ENCODE data around the gene PDE4D. TPM values are rescaled to one million over a fixed set of nuclear protein-coding genes. Genes with fewer than 3 reads are reported as not detected.

PDE4D gene
- total and polyA plus RNA-seq, 3 donors from 2014 or later = 7.8 to 13.9 (median 8.7) TPM

GRCh38 chr5:59354811-59355210 is 538.7 kb downstream of the PDE4D start:
- H3K9me3 ChIP-seq = no peaks in the 10 kb centered on the region
- H3K27ac ChIP-seq = no peak overlapping the region
- WGBS, 2 donors = 86 to 87% methylated on average over 1 of the region's 1 CpG
- no peak for TF ChIP-seq POLR2A (IDR thresholded peaks at IDR 0.05)
- no peak for TF ChIP-seq CTCF (IDR thresholded peaks at IDR 0.05)
- intact Hi-C loops (cut with DNase I; ENCODE audit: low total_unique reads) = no loop called here
- DNase-seq = no peak
- H3K36me3 ChIP-seq (ENCODE audit: low read depth, missing control alignments) = no peaks in the 10 kb centered on the region
- H3K4me1 ChIP-seq = peaks cover 6% of the 10 kb centered on the region
- no peaks in the 10 kb centered on the region for H3K27me3 ChIP-seq
- no peak overlapping the region for H3K4me3 ChIP-seq

DNA sequence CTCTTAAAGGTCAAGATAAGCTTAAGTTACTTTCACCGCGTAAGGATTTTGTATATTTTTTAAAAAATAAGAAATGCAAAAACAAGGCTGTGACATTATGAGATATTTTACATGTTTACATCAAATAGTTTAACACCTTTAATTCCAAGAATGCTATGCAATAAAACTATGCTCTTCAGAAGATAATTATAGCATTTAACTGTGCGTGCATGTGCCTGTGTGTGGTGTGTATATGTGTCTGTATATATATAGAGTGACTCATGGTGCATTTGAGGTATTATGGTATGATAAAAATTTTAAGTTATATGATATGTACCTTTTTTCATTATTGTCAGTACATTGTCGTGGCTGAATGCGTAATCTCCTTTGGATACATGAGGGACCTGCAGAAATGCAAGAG is 539.3 kb downstream of the PDE4D start:
- 83 to 86% methylated on average over 5 of the region's 5 CpGs for WGBS, 2 donors
- intact Hi-C loops (cut with DNase I; ENCODE audit: low total_unique reads) = no loop called here
- Histone ChIP-seq H3K4me1 (peaks cover 6% of the 10 kb centered on the region), H3K36me3 (ENCODE audit: low read depth, missing control alignments) (no peaks in the 10 kb centered on the region), H3K27ac (no peak overlapping the region), H3K27me3 (no peaks in the 10 kb centered on the region), H3K4me3 (no peak overlapping the region), H3K9me3 (no peaks in the 10 kb centered on the region)
- DNase-seq = no peak
- no peak for TF ChIP-seq CTCF (IDR thresholded peaks at IDR 0.05)
- no peak for TF ChIP-seq POLR2A (IDR thresholded peaks at IDR 0.05)

DNA sequence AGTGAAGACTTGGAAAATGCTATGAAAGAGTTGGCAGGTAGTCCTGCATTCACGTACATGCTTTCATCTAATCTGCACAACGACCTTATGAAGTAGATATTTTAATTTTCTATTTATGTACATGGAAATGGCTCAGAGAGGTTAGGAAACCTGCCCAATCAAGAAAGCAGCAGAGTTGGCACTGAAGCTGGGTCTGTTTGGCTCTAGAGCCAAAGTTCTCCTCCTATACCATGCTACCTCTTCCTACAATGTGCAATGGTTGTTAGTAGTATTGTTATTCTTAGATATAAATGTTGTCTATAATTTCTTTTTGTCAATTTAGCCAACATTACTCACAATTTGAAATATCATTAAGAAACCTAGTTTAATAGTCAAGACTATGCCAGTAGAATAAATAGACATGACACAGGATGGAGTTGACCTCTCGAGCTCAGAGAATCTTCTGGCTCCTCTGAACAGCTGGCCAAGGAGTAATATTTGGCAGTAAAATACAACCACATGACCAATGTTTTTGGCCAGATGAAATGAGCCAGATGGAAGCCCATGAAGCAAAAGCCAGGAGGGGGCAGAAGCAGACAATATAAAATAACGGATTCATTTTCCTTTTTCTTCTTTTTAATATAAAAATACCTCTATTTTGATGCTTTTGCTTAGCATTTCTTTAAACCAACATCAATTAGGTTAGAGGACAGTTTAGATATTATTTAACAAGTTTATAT is 542.3 kb downstream of the PDE4D start:
- no peak for TF ChIP-seq CTCF (IDR thresholded peaks at IDR 0.05)
- no peak for TF ChIP-seq POLR2A (IDR thresholded peaks at IDR 0.05)
- intact Hi-C loops (cut with DNase I; ENCODE audit: low total_unique reads) = no loop called here
- H3K36me3 ChIP-seq (ENCODE audit: low read depth, missing control alignments) = no peaks in the 10 kb centered on the region
- no peaks in the 10 kb centered on the region for H3K4me1 ChIP-seq
- no peak overlapping the region for H3K4me3 ChIP-seq
- H3K27me3 ChIP-seq = no peaks in the 10 kb centered on the region
- WGBS, 2 donors = 28 to 37% methylated on average over 4 of the region's 4 CpGs
- no peak overlapping the region for H3K27ac ChIP-seq
- no peaks in the 10 kb centered on the region for H3K9me3 ChIP-seq
- DNase-seq = peak; percentile 32

- intact Hi-C loops (cut with DNase I; ENCODE audit: low total_unique reads) = no loop called here
- no peaks in the 10 kb centered on the region for H3K9me3 ChIP-seq
- no peaks in the 10 kb centered on the region for H3K4me1 ChIP-seq
- no peak overlapping the region for H3K4me3 ChIP-seq
- no peaks in the 10 kb centered on the region for H3K27me3 ChIP-seq
- no peak overlapping the region for H3K27ac ChIP-seq
- DNase-seq = no peak
- no peaks in the 10 kb centered on the region for H3K36me3 ChIP-seq (ENCODE audit: low read depth, missing control alignments)
- no peak for TF ChIP-seq POLR2A (IDR thresholded peaks at IDR 0.05)
- TF ChIP-seq CTCF (IDR thresholded peaks at IDR 0.05) = no peak
Observed at GRCh38 chr5:59348189-59348588, 545.3 kb downstream of the PDE4D start.

GRCh38 chr5:59346982-59347381 is 546.5 kb downstream of the PDE4D start:
- Histone ChIP-seq H3K4me3 (no peak overlapping the region), H3K4me1 (no peaks in the 10 kb centered on the region), H3K36me3 (ENCODE audit: low read depth, missing control alignments) (no peaks in the 10 kb centered on the region), H3K27me3 (no peaks in the 10 kb centered on the region), H3K9me3 (no peaks in the 10 kb centered on the region), H3K27ac (no peak overlapping the region)
- 79 to 80% methylated on average over 1 of the region's 1 CpG for WGBS, 2 donors
- no peak for DNase-seq
- intact Hi-C loops (cut with DNase I; ENCODE audit: low total_unique reads) = no loop called here
- no peak for TF ChIP-seq CTCF (IDR thresholded peaks at IDR 0.05)
- TF ChIP-seq POLR2A (IDR thresholded peaks at IDR 0.05) = no peak
